Fibroblast of mammary gland (primary cell): ENCODE data around the gene ZNF212.
A peak's percentile ranks its signal among the peaks of the same experiment; 100 is the strongest.
"Not testable (repeated sequence)": the region's sequence is repeated elsewhere in the genome, so short reads cannot be mapped to it uniquely, and the experiment has no call there.

Experiments used
- DNase-seq: peaks from one replicate; pipeline ENCODE4 v3.0.0-alpha.2; 2010; ENCODE audit warnings: low read depth
- H3K4me3 ChIP-seq: 2 replicates; pipeline ENCODE4 v1.5.1; 2011; ENCODE audit warnings: low read depth, mild to moderate bottlenecking, low read length, moderate library complexity; ENCODE audit not compliant: control insufficient read depth
- CTCF ChIP-seq: conservative IDR thresholded peaks from 2 replicates; pipeline ENCODE4 v1.5.1; 2011; ENCODE audit warnings: low read depth, low read length, inconsistent platforms; ENCODE audit not compliant: control insufficient read depth, insufficient read depth

ZNF212 gene

GRCh38 chr7:149220534-149220933 is 18.9 kb upstream of the ZNF212 start:
- TF ChIP-seq CTCF = no peak
- DNase-seq = peak; percentile 65
- no peak overlapping the region for H3K4me3 ChIP-seq

- H3K4me3 ChIP-seq = no peak overlapping the region
- no peak for TF ChIP-seq CTCF
- no peak for DNase-seq
These were observed 16.3 kb upstream of the ZNF212 start for GRCh38 chr7:149223176-149223575.

GRCh38 chr7:149223761-149224160 is 15.7 kb upstream of the ZNF212 start:
- no peak for TF ChIP-seq CTCF
- DNase-seq = no peak
- H3K4me3 ChIP-seq = no peak overlapping the region

GRCh38 chr7:149224352-149224751 is 15.1 kb upstream of the ZNF212 start:
- TF ChIP-seq CTCF = no peak
- DNase-seq = no peak
- H3K4me3 ChIP-seq = no peak overlapping the region

GRCh38 chr7:149225106-149225505 is 14.3 kb upstream of the ZNF212 start:
- no peak overlapping the region for H3K4me3 ChIP-seq
- no peak for DNase-seq

GRCh38 chr7:149225656-149226055 is 13.8 kb upstream of the ZNF212 start:
- H3K4me3 ChIP-seq = no peak overlapping the region
- TF ChIP-seq CTCF = no peak
- DNase-seq = no peak

More at GRCh38 chr7:149225106-149225505, 14.3 kb upstream of the ZNF212 start:
- no peak for TF ChIP-seq CTCF

GRCh38 chr7:149226366-149226765 is 13.1 kb upstream of the ZNF212 start:
- not testable (repeated sequence) for H3K4me3 ChIP-seq, DNase-seq
